ENCODE measurements around the gene TRPC3.

Gene TRPC3

DNA sequence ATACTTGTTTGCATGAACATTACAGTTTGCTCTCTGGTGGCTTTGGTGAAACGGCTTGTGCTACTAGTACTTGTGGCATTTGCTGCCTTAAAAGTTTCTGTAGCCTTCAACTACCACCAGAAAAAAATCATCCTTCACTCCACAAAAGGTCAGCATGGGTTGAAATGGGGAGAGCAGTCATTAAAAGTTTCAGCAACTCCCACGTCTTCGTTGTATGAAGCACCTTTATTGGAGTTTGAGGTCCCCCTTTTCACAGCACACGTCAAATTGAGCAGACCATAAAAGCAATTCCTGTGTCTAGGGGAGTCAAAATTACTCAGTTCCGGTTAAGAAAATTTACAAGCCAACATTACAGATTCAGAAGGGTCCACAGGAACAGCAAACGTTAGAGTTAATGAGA is 105.2 kb downstream of the TRPC3 start:
- ChIA-PET POLR2A (ENCODE audit: low non-redundant PET) (no interaction called here), CTCF (no interaction called here)
- DNase-seq (ENCODE audit: low spot score): no peak
- TF ChIP-seq, protein P1, sequence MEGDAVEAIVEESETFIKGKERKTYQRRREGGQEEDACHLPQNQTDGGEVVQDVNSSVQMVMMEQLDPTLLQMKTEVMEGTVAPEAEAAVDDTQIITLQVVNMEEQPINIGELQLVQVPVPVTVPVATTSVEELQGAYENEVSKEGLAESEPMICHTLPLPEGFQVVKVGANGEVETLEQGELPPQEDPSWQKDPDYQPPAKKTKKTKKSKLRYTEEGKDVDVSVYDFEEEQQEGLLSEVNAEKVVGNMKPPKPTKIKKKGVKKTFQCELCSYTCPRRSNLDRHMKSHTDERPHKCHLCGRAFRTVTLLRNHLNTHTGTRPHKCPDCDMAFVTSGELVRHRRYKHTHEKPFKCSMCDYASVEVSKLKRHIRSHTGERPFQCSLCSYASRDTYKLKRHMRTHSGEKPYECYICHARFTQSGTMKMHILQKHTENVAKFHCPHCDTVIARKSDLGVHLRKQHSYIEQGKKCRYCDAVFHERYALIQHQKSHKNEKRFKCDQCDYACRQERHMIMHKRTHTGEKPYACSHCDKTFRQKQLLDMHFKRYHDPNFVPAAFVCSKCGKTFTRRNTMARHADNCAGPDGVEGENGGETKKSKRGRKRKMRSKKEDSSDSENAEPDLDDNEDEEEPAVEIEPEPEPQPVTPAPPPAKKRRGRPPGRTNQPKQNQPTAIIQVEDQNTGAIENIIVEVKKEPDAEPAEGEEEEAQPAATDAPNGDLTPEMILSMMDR (conservative IDR thresholded peaks at IDR 0.05; ENCODE audit: low read depth): no peak
- H3K27ac ChIP-seq: no peak overlapping the region

DNA sequence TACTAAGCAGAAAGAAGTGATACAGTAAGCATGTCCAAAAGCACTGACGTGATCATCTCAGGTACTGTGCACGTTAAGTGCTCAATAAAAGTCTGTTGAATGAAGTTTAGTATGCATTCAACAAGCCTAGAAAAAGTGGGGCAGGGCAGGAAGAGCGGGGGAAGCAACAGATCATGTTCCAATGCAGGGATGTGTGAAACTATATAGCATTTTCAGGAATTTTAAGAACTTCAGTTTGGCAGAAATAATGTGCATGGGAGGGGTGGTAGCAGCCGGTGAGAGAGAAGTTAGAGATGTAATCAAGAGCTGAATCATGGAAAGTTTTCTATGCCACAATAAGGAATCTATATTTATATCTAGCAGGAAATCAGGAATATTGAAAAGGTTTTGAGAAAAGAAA is 109.0 kb downstream of the TRPC3 start:
- TF ChIP-seq, protein P1 (conservative IDR thresholded peaks at IDR 0.05; ENCODE audit: low read depth): no peak
- no peak overlapping the region for H3K27ac ChIP-seq
- DNase-seq (ENCODE audit: low spot score): no peak
- ChIA-PET POLR2A (ENCODE audit: low non-redundant PET) (interaction anchor here (0.6 kb wide), 1 partner anchor 380 kb away, joined by 3 read pairs; no protein-coding TSS in a partner anchor), CTCF (no interaction called here)

DNA sequence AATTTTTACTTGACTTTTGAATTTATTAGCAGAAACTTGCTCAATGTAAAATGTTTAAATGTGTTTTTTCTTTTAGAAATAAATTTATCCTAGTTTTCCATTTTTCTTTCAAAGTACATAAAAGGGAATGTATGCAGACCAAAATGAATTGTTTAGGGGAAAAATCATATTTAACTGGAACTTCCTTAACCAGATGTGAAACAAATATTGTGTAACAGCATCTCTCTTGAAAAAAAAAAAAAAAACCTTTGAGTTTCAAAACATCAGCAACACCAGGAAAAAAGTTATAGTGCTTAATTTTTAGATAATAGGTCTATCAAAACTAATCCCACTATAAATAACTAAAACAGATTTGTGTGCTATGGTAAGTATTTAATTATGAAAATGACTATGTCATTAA is 113.7 kb downstream of the TRPC3 start:
- TF ChIP-seq, protein P1 (conservative IDR thresholded peaks at IDR 0.05; ENCODE audit: low read depth): no peak
- POLR2A ChIA-PET (ENCODE audit: low non-redundant PET): no interaction called here
- H3K27ac ChIP-seq: no peak overlapping the region
- no peak for DNase-seq (ENCODE audit: low spot score)
- CTCF ChIA-PET: no interaction called here

GRCh38 chr4:121829511-121829910 is 122.3 kb downstream of the TRPC3 start:
- TF ChIP-seq, protein P1 (conservative IDR thresholded peaks at IDR 0.05; ENCODE audit: low read depth): no peak
- ChIA-PET POLR2A (ENCODE audit: low non-redundant PET) (no interaction called here), CTCF (no interaction called here)
- no peak for DNase-seq (ENCODE audit: low spot score)
- no peak overlapping the region for H3K27ac ChIP-seq

Measured in RWPE1 (cell line).